Activated CD4-positive, alpha-beta memory T cell treated with anti-CD3 and anti-CD28 coated beads for 36 hours (primary cell): ENCODE measurements around the gene SYT9. TPM values are rescaled to one million over a fixed set of nuclear protein-coding genes. Genes with fewer than 3 reads are reported as not detected.

ENCODE experiments used
- CTCF ChIA-PET: fragments of 350-600 bp; sonication (Branson Sonifier 250); formaldehyde crosslinking; loops from one replicate; lab custom pipeline; 2021; ENCODE audit warnings: antibody characterized with exemption, inconsistent platforms; lab: Charles Lee
- POLR2A ChIA-PET: fragments of 350-600 bp; sonication (Branson Sonifier 250); formaldehyde crosslinking; loops from one replicate; lab custom pipeline; 2021; ENCODE audit warnings: antibody characterized with exemption; lab: Charles Lee
- DNase-seq: peaks from one replicate; pipeline ENCODE4 v3.0.0-alpha.2; 2020
- H3K27ac Mint-ChIP-seq: one replicate; pipeline ENCODE4 v1.8.0; 2021; ENCODE audit warnings: mixed read lengths
- H3K27me3 Mint-ChIP-seq: one replicate; pipeline ENCODE4 v1.8.0; 2021; ENCODE audit warnings: mixed read lengths
- H3K36me3 Mint-ChIP-seq: one replicate; pipeline ENCODE4 v1.8.0; 2021; ENCODE audit warnings: mixed read lengths
- H3K4me1 Mint-ChIP-seq: one replicate; pipeline ENCODE4 v1.8.0; 2021; ENCODE audit warnings: low read depth, mixed read lengths
- H3K4me3 Mint-ChIP-seq: one replicate; pipeline ENCODE4 v1.8.0; 2021; ENCODE audit warnings: mild to moderate bottlenecking, mixed read lengths
- H3K9me3 Mint-ChIP-seq: one replicate; pipeline ENCODE4 v1.8.0; 2021; ENCODE audit warnings: mixed read lengths
- intact Hi-C: fragments of 100-400 bp; cut with micrococcal nuclease; formaldehyde crosslinking; loops from one replicate; pipeline ENCODE4 v1.15.1; 2023
- total RNA-seq, 2 experiments: library from RNA; stranded (reverse); gene quantifications; one replicate each; pipeline ENCODE4 v1.2.3, GENCODE V29; 2021

Gene SYT9
- total RNA-seq, 2 experiments from 2014 or later, result not detected

GRCh38 chr11:7417328-7417727, 165.6 kb downstream of the SYT9 start:
- Mint-ChIP-seq H3K27ac (no peak overlapping the region), H3K4me1 (peaks cover under 1% of the 10 kb centered on the region), H3K4me3 (no peak overlapping the region), H3K9me3 (peaks cover under 1% of the 10 kb centered on the region), H3K36me3 (no peaks in the 10 kb centered on the region), H3K27me3 (peaks cover 24% of the 10 kb centered on the region)
- no peak for DNase-seq
- CTCF ChIA-PET, result interaction anchor here (0.7 kb wide), 1 partner anchor 20 kb away, joined by 3 read pairs; no protein-coding TSS in a partner anchor
- POLR2A ChIA-PET, result no interaction called here
- intact Hi-C loops, result no loop called here

DNA sequence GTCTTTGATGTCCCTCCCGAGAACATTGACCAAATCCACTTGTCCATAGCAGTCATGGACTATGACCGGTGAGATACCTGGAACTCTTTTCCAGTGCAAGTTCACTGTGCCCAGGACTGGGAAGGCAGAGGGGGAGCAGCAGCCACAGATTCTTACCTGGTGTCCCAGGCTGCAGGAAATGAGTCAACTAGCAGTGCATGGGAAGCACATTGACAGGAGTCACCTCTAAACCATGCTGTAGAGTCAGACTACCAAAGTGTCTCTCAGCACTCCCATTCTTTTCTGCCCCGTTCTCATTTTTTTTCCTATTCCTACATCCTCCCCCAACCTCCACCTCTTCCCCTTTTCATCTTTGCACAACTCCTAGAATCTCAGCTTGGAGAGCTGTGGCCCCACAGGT, 166.4 kb downstream of the SYT9 start:
- no peak overlapping the region for H3K27ac Mint-ChIP-seq
- H3K27me3 Mint-ChIP-seq, result peaks cover 17% of the 10 kb centered on the region
- intact Hi-C loops, result no loop called here
- no peak for DNase-seq
- ChIA-PET POLR2A (no interaction called here), CTCF (no interaction called here)
- peaks cover 8% of the 10 kb centered on the region for H3K4me1 Mint-ChIP-seq
- no peak overlapping the region for H3K4me3 Mint-ChIP-seq
- no peaks in the 10 kb centered on the region for H3K36me3 Mint-ChIP-seq
- no peaks in the 10 kb centered on the region for H3K9me3 Mint-ChIP-seq

DNA sequence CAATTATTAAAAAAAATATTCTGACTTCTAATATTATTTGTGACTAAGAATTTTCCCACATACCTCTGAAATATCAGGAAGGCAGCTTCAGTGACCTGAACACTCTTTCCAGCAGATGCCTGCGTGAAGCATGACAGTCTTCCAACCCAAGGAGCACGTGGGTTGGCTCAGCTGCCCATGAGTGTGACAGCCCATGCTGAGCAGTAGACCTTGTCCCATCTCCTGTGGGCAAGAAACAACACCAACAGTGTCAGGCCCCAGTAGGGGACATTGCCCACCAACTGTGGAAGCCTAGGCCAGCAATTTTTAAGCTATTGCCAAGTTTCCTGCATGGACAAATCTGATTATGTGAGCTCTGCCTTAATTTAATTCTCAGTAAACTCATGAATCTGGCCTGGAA, 167.2 kb downstream of the SYT9 start:
- CTCF ChIA-PET, result no interaction called here

GRCh38 chr11:7421136-7421535, 169.4 kb downstream of the SYT9 start:
- Mint-ChIP-seq H3K9me3 (no peaks in the 10 kb centered on the region), H3K4me1 (peaks cover 15% of the 10 kb centered on the region), H3K27me3 (no peaks in the 10 kb centered on the region), H3K4me3 (no peak overlapping the region), H3K36me3 (no peaks in the 10 kb centered on the region), H3K27ac (no peak overlapping the region)
- intact Hi-C loops, result no loop called here
- CTCF ChIA-PET, result no interaction called here
- DNase-seq, result no peak
- POLR2A ChIA-PET, result no interaction called here

More for the DNA sequence above, 167.2 kb downstream of the SYT9 start:
- no peak for DNase-seq
- H3K4me3 Mint-ChIP-seq, result no peak overlapping the region
- H3K9me3 Mint-ChIP-seq, result no peaks in the 10 kb centered on the region
- intact Hi-C loops, result no loop called here
- peaks cover 15% of the 10 kb centered on the region for H3K27me3 Mint-ChIP-seq
- no peak overlapping the region for H3K27ac Mint-ChIP-seq
- no peaks in the 10 kb centered on the region for H3K36me3 Mint-ChIP-seq
- peaks cover 15% of the 10 kb centered on the region for H3K4me1 Mint-ChIP-seq
- POLR2A ChIA-PET, result no interaction called here

- ChIA-PET POLR2A (no interaction called here), CTCF (interaction anchor here (1.5 to 2.4 kb wide), 2 partner anchors 9 to 19 kb away, joined by 4 to 12 read pairs; no protein-coding TSS in a partner anchor)
- no peak overlapping the region for H3K27ac Mint-ChIP-seq
- H3K4me1 Mint-ChIP-seq, result peaks cover 15% of the 10 kb centered on the region
- H3K9me3 Mint-ChIP-seq, result no peaks in the 10 kb centered on the region
- peak; percentile 20 for DNase-seq
- no peak overlapping the region for H3K4me3 Mint-ChIP-seq
- no peaks in the 10 kb centered on the region for H3K27me3 Mint-ChIP-seq
- intact Hi-C loops, result no loop called here
- no peaks in the 10 kb centered on the region for H3K36me3 Mint-ChIP-seq
These were observed 171.0 kb downstream of the SYT9 start for GRCh38 chr11:7422544-7423331.

- no peaks in the 10 kb centered on the region for H3K9me3 Mint-ChIP-seq
- no peak overlapping the region for H3K27ac Mint-ChIP-seq
- H3K27me3 Mint-ChIP-seq, result no peaks in the 10 kb centered on the region
- no peak overlapping the region for H3K4me3 Mint-ChIP-seq
- intact Hi-C loops, result no loop called here
- ChIA-PET POLR2A (no interaction called here), CTCF (interaction anchor here (2.4 kb wide), 1 partner anchor 18 kb away, joined by 12 read pairs; no protein-coding TSS in a partner anchor)
- peaks cover 15% of the 10 kb centered on the region for H3K4me1 Mint-ChIP-seq
- DNase-seq, result no peak
- no peaks in the 10 kb centered on the region for H3K36me3 Mint-ChIP-seq
These were observed 172.2 kb downstream of the SYT9 start for GRCh38 chr11:7423946-7424345.

GRCh38 chr11:7427733-7428132, 176.0 kb downstream of the SYT9 start:
- CTCF ChIA-PET, result no interaction called here
- no peak for DNase-seq
- intact Hi-C loops, result no loop called here
- Mint-ChIP-seq H3K4me1 (peaks cover 11% of the 10 kb centered on the region), H3K36me3 (no peaks in the 10 kb centered on the region), H3K27ac (no peak overlapping the region), H3K4me3 (no peak overlapping the region), H3K9me3 (no peaks in the 10 kb centered on the region), H3K27me3 (no peaks in the 10 kb centered on the region)
- POLR2A ChIA-PET, result no interaction called here

GRCh38 chr11:7428196-7428595, 176.5 kb downstream of the SYT9 start:
- DNase-seq, result no peak
- Mint-ChIP-seq H3K4me3 (no peak overlapping the region), H3K4me1 (peaks cover 6% of the 10 kb centered on the region), H3K36me3 (no peaks in the 10 kb centered on the region), H3K27me3 (no peaks in the 10 kb centered on the region), H3K27ac (no peak overlapping the region), H3K9me3 (no peaks in the 10 kb centered on the region)
- intact Hi-C loops, result no loop called here
- POLR2A ChIA-PET, result no interaction called here
- CTCF ChIA-PET, result interaction anchor here (1.7 kb wide), 1 partner anchor 14 kb away, joined by 7 read pairs; no protein-coding TSS in a partner anchor

DNA sequence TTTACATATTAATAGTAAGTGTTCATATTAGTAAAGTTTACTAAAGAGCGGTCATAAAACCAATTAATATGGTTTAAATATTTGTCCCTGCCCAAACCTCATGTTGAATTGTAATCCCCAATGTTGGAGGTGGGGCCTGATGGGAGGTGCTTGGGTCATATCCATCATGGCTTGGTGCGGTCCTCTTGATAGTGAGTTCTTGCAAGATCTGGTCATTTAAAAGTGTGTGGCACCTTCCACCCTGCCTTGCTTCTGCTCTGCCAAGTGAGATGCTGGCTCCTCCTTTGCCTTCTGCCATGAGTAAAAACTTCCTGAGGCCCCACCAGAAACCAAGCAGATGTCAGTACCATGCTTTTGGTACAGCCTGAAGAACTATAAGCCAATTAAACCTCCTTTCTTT, 178.8 kb downstream of the SYT9 start:
- intact Hi-C loops, result no loop called here
- no peak for DNase-seq
- POLR2A ChIA-PET, result no interaction called here
- H3K4me3 Mint-ChIP-seq, result no peak overlapping the region
- no peaks in the 10 kb centered on the region for H3K36me3 Mint-ChIP-seq
- no peaks in the 10 kb centered on the region for H3K27me3 Mint-ChIP-seq
- no peaks in the 10 kb centered on the region for H3K9me3 Mint-ChIP-seq
- H3K27ac Mint-ChIP-seq, result no peak overlapping the region
- CTCF ChIA-PET, result interaction anchor here (1.0 kb wide), 1 partner anchor 261 kb away, joined by 3 read pairs; no protein-coding TSS in a partner anchor
- no peaks in the 10 kb centered on the region for H3K4me1 Mint-ChIP-seq

- H3K4me3 Mint-ChIP-seq, result no peak overlapping the region
- CTCF ChIA-PET, result no interaction called here
- H3K27ac Mint-ChIP-seq, result no peak overlapping the region
These were observed 183.5 kb downstream of the SYT9 start for GRCh38 chr11:7435176-7435575.

DNA sequence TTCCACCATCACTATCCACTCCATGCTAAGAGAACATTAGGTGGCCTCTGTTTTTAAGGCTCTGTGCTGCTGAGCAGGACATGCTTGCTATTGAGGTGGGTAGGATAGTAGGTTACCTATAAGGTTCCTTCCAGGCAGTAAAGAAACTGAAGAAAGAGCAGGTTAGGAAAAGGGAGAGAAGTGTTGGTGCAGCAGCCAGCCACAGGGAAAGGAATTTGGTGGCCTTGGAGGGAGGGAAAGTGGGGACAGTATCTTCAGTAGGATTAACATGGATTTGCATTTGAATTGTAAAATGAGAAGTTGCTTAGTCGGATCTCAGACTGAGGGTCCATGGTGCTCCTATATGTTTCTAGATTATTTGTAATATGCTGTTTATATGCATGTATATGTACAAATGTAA, 184.4 kb downstream of the SYT9 start:
- Mint-ChIP-seq H3K27me3 (no peaks in the 10 kb centered on the region), H3K27ac (no peak overlapping the region), H3K36me3 (no peaks in the 10 kb centered on the region), H3K4me3 (no peak overlapping the region), H3K9me3 (no peaks in the 10 kb centered on the region), H3K4me1 (peaks cover 14% of the 10 kb centered on the region)
- CTCF ChIA-PET, result interaction anchor here (0.8 to 1.7 kb wide), 3 partner anchors 10 to 338 kb away, joined by 3 to 5 read pairs (median 4); no protein-coding TSS in a partner anchor
- intact Hi-C loops, result no loop called here
- DNase-seq, result no peak
- POLR2A ChIA-PET, result no interaction called here

More at GRCh38 chr11:7435176-7435575, 183.5 kb downstream of the SYT9 start:
- H3K9me3 Mint-ChIP-seq, result no peaks in the 10 kb centered on the region
- no peak for DNase-seq
- intact Hi-C loops, result no loop called here
- peaks cover 14% of the 10 kb centered on the region for H3K4me1 Mint-ChIP-seq
- H3K27me3 Mint-ChIP-seq, result no peaks in the 10 kb centered on the region
- POLR2A ChIA-PET, result no interaction called here
- no peaks in the 10 kb centered on the region for H3K36me3 Mint-ChIP-seq

DNA sequence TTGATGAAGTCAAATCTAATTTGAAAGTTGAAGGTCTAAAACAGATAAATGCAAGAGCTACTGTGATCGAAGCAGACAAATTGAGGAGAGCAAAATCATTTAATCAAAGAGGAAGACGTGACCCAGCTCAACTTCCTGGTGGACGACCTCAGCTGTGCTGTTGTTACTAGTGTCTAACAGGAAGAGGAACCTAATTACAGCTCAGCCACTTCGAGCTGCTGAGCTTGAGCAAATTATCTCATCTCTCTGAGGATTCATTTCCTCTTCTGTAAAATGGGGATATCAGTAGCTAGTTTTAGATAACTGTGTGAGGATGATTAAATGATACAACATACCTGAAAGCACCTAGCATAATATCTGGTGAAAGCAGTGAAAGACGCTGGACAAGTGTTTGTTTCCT, 185.0 kb downstream of the SYT9 start:
- POLR2A ChIA-PET, result no interaction called here
- Mint-ChIP-seq H3K27me3 (no peaks in the 10 kb centered on the region), H3K27ac (peak overlapping the region; percentile 67), H3K4me1 (peaks cover 14% of the 10 kb centered on the region), H3K9me3 (no peaks in the 10 kb centered on the region), H3K36me3 (no peaks in the 10 kb centered on the region), H3K4me3 (no peak overlapping the region)
- intact Hi-C loops, result no loop called here
- peak; percentile 23 for DNase-seq
- CTCF ChIA-PET, result interaction anchor here (0.8 to 1.7 kb wide), 4 partner anchors 10 to 339 kb away, joined by 3 to 5 read pairs (median 4); no protein-coding TSS in a partner anchor
